ENCODE results near the gene FGF18. TPM values are rescaled to one million over a fixed set of nuclear protein-coding genes. Genes with fewer than 3 reads are reported as not detected.
"Not testable (repeated sequence)": the region's sequence is repeated elsewhere in the genome, so short reads cannot be mapped to it uniquely, and the experiment has no call there.

Gene FGF18
- total and polyA plus RNA-seq, 2 experiments from 2014 or later = 1.00 to 7.2 TPM

- H3K9me3 ChIP-seq (ENCODE audit: low read depth) = no peaks in the 10 kb centered on the region
- WGBS (ENCODE audit: low lambda C conversion rate, missing lambda C conversion rate) = 47% methylated on average over 1 of the region's 1 CpG
- peaks cover 44% of the 10 kb centered on the region for H3K79me2 ChIP-seq
- H3K4me2 ChIP-seq = no peak overlapping the region
- H3K27me3 ChIP-seq = no peaks in the 10 kb centered on the region
- no peaks in the 10 kb centered on the region for H3K9me2 ChIP-seq (replicated peaks; ENCODE audit: insufficient read depth)
- no peak for TF ChIP-seq CTCF (IDR thresholded peaks at IDR 0.05; ENCODE audit: poor library complexity)
- no peak for TF ChIP-seq EZH2 (IDR thresholded peaks at IDR 0.05; ENCODE audit: borderline replicate concordance)
- no peaks in the 10 kb centered on the region for H3K4me1 ChIP-seq (ENCODE audit: insufficient read depth)
- H3K27ac ChIP-seq = no peak overlapping the region
- H2AFZ ChIP-seq = no peak overlapping the region
- DNase-seq (ENCODE audit: low spot score) = no peak
- H4K20me1 ChIP-seq (ENCODE audit: insufficient read depth, poor library complexity, severe bottlenecking) = peaks cover 85% of the 10 kb centered on the region
- no peak overlapping the region for H3K4me3 ChIP-seq
- H3K36me3 ChIP-seq (replicated peaks; ENCODE audit: insufficient read depth, low read depth) = peaks cover 6% of the 10 kb centered on the region
These were observed 9.3 kb upstream of the FGF18 start for GRCh38 chr5:171410181-171410580.

DNA sequence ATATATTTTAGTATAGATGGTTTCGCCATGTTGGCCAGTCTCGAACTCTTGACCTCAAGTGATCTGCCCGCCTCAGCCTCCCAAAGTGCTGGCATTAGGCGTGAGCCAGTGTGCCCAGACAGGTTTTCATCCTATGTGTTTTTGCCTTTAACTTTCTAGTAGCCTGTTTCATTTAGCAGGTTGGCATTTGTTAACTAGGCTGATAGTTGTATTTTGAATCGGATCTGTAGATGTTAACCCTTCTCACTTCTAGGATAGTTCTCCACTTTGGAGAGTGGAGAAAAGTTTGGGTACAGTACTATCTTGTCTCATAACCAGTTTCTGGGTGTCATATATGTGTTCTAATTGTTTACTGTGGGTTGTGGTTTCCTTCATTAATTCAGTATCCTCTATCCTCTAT, 7.3 kb upstream of the FGF18 start:
- Histone ChIP-seq H4K20me1 (ENCODE audit: insufficient read depth, poor library complexity, severe bottlenecking) (peaks cover 65% of the 10 kb centered on the region), H3K4me1 (ENCODE audit: insufficient read depth) (no peaks in the 10 kb centered on the region), H3K4me3 (no peak overlapping the region), H3K9me2 (replicated peaks; ENCODE audit: insufficient read depth) (no peaks in the 10 kb centered on the region), H2AFZ (no peak overlapping the region), H3K4me2 (no peak overlapping the region), H3K36me3 (replicated peaks; ENCODE audit: insufficient read depth, low read depth) (no peaks in the 10 kb centered on the region), H3K9me3 (ENCODE audit: low read depth) (no peaks in the 10 kb centered on the region), H3K27ac (no peak overlapping the region), H3K27me3 (no peaks in the 10 kb centered on the region), H3K79me2 (peaks cover 27% of the 10 kb centered on the region)
- 93% methylated on average over 5 of the region's 5 CpGs for WGBS (ENCODE audit: low lambda C conversion rate, missing lambda C conversion rate)
- no peak for DNase-seq (ENCODE audit: low spot score)
- TF ChIP-seq CTCF (IDR thresholded peaks at IDR 0.05; ENCODE audit: poor library complexity) (no peak), EZH2phosphoT487 (IDR thresholded peaks at IDR 0.05; ENCODE audit: low read depth, severe bottlenecking, unreplicated experiment) (no peak), EZH2 (IDR thresholded peaks at IDR 0.05; ENCODE audit: borderline replicate concordance) (no peak)

- no peak for DNase-seq (ENCODE audit: low spot score)
- TF ChIP-seq EZH2 (IDR thresholded peaks at IDR 0.05; ENCODE audit: borderline replicate concordance) (no peak), EZH2phosphoT487 (IDR thresholded peaks at IDR 0.05; ENCODE audit: low read depth, severe bottlenecking, unreplicated experiment) (no peak), CTCF (IDR thresholded peaks at IDR 0.05; ENCODE audit: poor library complexity) (no peak)
- H3K4me2 ChIP-seq = no peak overlapping the region
- peaks cover 53% of the 10 kb centered on the region for H4K20me1 ChIP-seq (ENCODE audit: insufficient read depth, poor library complexity, severe bottlenecking)
- H3K9me3 ChIP-seq (ENCODE audit: low read depth) = no peaks in the 10 kb centered on the region
- H3K27me3 ChIP-seq = no peaks in the 10 kb centered on the region
- H3K4me3 ChIP-seq = no peak overlapping the region
- H3K27ac ChIP-seq = no peak overlapping the region
- 98% methylated on average over 3 of the region's 3 CpGs for WGBS (ENCODE audit: low lambda C conversion rate, missing lambda C conversion rate)
- H2AFZ ChIP-seq = no peak overlapping the region
- peaks cover 16% of the 10 kb centered on the region for H3K79me2 ChIP-seq
- no peaks in the 10 kb centered on the region for H3K4me1 ChIP-seq (ENCODE audit: insufficient read depth)
- H3K9me2 ChIP-seq (replicated peaks; ENCODE audit: insufficient read depth) = no peaks in the 10 kb centered on the region
- H3K36me3 ChIP-seq (replicated peaks; ENCODE audit: insufficient read depth, low read depth) = no peaks in the 10 kb centered on the region
These were observed 6.1 kb upstream of the FGF18 start for GRCh38 chr5:171413153-171413910.

GRCh38 chr5:171413993-171414392, 5.5 kb upstream of the FGF18 start:
- not testable (repeated sequence) for H3K4me2 ChIP-seq; H2AFZ ChIP-seq; H3K36me3 ChIP-seq (replicated peaks; ENCODE audit: insufficient read depth, low read depth); H3K9me3 ChIP-seq (ENCODE audit: low read depth); DNase-seq (ENCODE audit: low spot score); H3K4me3 ChIP-seq; H3K27ac ChIP-seq; H3K27me3 ChIP-seq; H3K4me1 ChIP-seq (ENCODE audit: insufficient read depth); H3K9me2 ChIP-seq (replicated peaks; ENCODE audit: insufficient read depth)
- Histone ChIP-seq H4K20me1 (ENCODE audit: insufficient read depth, poor library complexity, severe bottlenecking) (peaks cover 47% of the 10 kb centered on the region), H3K79me2 (peaks cover 11% of the 10 kb centered on the region)
- WGBS (ENCODE audit: low lambda C conversion rate, missing lambda C conversion rate) = 97% methylated on average over 5 of the region's 5 CpGs

Measured in hepatocyte (in vitro differentiated cells).